Posterior vena cava (tissue), 2 donors: ENCODE data around the gene FLNB. TPM values are rescaled to one million over a fixed set of nuclear protein-coding genes. Genes with fewer than 3 reads are reported as not detected.
"Not testable (repeated sequence)": the region's sequence is repeated elsewhere in the genome, so short reads cannot be mapped to it uniquely, and the experiment has no call there.

ENCODE experiments used
- DNase-seq: peaks from one replicate; pipeline ENCODE4 v3.0.0-alpha.2; 2020; ENCODE audit warnings: low spot score
- intact Hi-C, 2 donors: fragments of 100-400 bp; cut with DNase I; formaldehyde crosslinking; loops; one replicate each; pipeline versions ENCODE4 v1.14.1 to v1.14.2; 2022 to 2023
- total RNA-seq, 2 donors: library from RNA; stranded (reverse); fragmentation: NEBNext Ultra II Directional; extraction: Animal tissue kit (Norgen Biotek cat#: 25700); gene quantifications; one replicate each; pipeline ENCODE4 v1.2.1, GENCODE V29; 2021
- donor health status: DM: yes; HTN: yes; CAD: no.
- donor health status: DM: yes; HTN: yes; CAD: no.

Gene FLNB
- total RNA-seq, 2 donors from 2014 or later = 130 to 133 TPM

- no peak for DNase-seq
- intact Hi-C loops = no loop called here
Measured at GRCh38 chr3:58193682-58194407, 185.6 kb downstream of the FLNB start.

- DNase-seq = peak; percentile 37
- intact Hi-C loops = no loop called here
Measured at GRCh38 chr3:58197588-58197987, 189.4 kb downstream of the FLNB start.

GRCh38 chr3:58198362-58198761 is 190.1 kb downstream of the FLNB start:
- intact Hi-C loops = no loop called here
- DNase-seq = peak; percentile 22

GRCh38 chr3:58198804-58199203 is 190.6 kb downstream of the FLNB start:
- intact Hi-C loops = no loop called here
- no peak for DNase-seq

- intact Hi-C loops = no loop called here
- peak; percentile 15 for DNase-seq
Measured at GRCh38 chr3:58200121-58200709, 192.0 kb downstream of the FLNB start.

- intact Hi-C loops = no loop called here
- peak; percentile 16 for DNase-seq
Measured at GRCh38 chr3:58200846-58201355, 192.7 kb downstream of the FLNB start.

- DNase-seq, intact Hi-C loops: not testable (repeated sequence)
Measured at GRCh38 chr3:58201451-58201850, 193.2 kb downstream of the FLNB start.

- peak; percentile 67 for DNase-seq
- intact Hi-C loops = no loop called here
Measured at GRCh38 chr3:58202917-58203360, 194.7 kb downstream of the FLNB start.

GRCh38 chr3:58203541-58203940 is 195.3 kb downstream of the FLNB start:
- DNase-seq = peak; percentile 15
- intact Hi-C loops = no loop called here

GRCh38 chr3:58204720-58205119 is 196.5 kb downstream of the FLNB start:
- DNase-seq = peak; percentile 42
- intact Hi-C loops = no loop called here

- intact Hi-C loops = no loop called here
Measured at GRCh38 chr3:58205981-58206380, 197.8 kb downstream of the FLNB start.

GRCh38 chr3:58206406-58207011 is 198.3 kb downstream of the FLNB start:
- DNase-seq = peak; percentile 63
- intact Hi-C loops = no loop called here

More at GRCh38 chr3:58205981-58206380, 197.8 kb downstream of the FLNB start:
- peak; percentile 35 for DNase-seq

- intact Hi-C loops = no loop called here
- no peak for DNase-seq
Measured at GRCh38 chr3:58207954-58208353, 199.7 kb downstream of the FLNB start.

GRCh38 chr3:58209933-58210332 is 201.7 kb downstream of the FLNB start:
- no peak for DNase-seq
- intact Hi-C loops = no loop called here

- DNase-seq = peak; percentile 85
- intact Hi-C loops = no loop called here
Measured at GRCh38 chr3:58210761-58211460, 202.7 kb downstream of the FLNB start, which contains the start of gene DNASE1L3. Gene DNASE1L3 (minus strand): TSS chr3:58210972. CDS start chr3:58210906, 66 bp downstream.

GRCh38 chr3:58214484-58215316 is 206.5 kb downstream of the FLNB start:
- intact Hi-C loops = no loop called here
- no peak for DNase-seq

- DNase-seq = no peak
- intact Hi-C loops = no loop called here
Measured at GRCh38 chr3:58215317-58216025, 207.2 kb downstream of the FLNB start.

GRCh38 chr3:58216496-58217195 is 208.4 kb downstream of the FLNB start:
- DNase-seq = no peak
- intact Hi-C loops = no loop called here
